DOHH2 (cell line): ENCODE results near the gene RAD51B.

Source experiments
- EZH2phosphoT487 ChIP-seq: fragments of 200-600 bp; sonication (generic); IDR thresholded peaks from 2 replicates; pipeline ENCODE4 v1.6.1; 2017; ENCODE audit warnings: borderline replicate concordance, mild to moderate bottlenecking, antibody characterized with exemption, low read length, moderate library complexity, mixed read lengths
- TF ChIP-seq, protein P1 (sequence below): fragments of 200-600 bp; sonication (generic); IDR thresholded peaks from one replicate; pipeline ENCODE4 v1.5.1; 2014; ENCODE audit warnings: antibody characterized with exemption, mild to moderate bottlenecking, low read depth, low read length; ENCODE audit not compliant: poor library complexity, severe bottlenecking

DNA sequence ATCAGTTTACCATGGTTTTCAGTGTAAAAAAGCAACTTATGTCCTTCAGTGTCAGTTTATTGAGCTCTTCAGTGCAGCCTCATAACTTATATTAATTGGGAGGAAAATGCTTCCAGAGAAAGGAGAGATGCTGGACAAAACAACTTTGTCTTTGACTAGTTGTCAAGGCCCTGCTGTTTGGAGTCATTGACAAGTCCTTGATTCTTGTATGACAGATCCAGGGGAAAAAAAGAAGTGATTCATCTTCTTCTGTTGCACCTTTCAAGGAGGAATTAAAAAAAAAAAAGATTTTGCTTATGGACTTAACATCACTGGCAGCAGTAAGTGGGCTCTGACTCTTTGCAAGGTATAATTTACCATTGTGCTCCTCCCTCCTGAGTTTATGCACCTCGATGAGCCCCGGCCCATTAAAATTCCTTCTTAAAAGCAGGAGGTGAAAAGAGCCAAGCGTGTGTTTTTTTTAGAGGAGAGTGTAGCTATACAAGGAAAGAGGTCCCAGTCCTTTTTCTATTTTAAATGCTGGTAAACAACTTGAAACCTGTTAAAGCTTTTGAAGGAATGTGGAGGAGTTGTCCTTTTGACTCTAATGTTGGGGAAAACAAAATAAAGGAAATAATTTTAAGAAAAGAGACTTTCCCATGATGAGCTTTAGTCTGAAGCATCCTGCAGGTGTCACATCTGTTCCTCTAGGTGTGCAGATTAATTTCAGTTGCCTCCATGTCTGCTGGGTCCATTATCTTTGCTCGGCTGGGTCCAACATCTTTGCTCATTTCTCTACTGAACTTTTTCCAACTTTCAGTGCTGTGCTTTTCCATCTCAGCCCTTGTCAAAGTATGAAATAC is 431.6 kb downstream of the RAD51B start:
- TF ChIP-seq, protein P1, sequence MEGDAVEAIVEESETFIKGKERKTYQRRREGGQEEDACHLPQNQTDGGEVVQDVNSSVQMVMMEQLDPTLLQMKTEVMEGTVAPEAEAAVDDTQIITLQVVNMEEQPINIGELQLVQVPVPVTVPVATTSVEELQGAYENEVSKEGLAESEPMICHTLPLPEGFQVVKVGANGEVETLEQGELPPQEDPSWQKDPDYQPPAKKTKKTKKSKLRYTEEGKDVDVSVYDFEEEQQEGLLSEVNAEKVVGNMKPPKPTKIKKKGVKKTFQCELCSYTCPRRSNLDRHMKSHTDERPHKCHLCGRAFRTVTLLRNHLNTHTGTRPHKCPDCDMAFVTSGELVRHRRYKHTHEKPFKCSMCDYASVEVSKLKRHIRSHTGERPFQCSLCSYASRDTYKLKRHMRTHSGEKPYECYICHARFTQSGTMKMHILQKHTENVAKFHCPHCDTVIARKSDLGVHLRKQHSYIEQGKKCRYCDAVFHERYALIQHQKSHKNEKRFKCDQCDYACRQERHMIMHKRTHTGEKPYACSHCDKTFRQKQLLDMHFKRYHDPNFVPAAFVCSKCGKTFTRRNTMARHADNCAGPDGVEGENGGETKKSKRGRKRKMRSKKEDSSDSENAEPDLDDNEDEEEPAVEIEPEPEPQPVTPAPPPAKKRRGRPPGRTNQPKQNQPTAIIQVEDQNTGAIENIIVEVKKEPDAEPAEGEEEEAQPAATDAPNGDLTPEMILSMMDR = peak; percentile 35
- TF ChIP-seq EZH2phosphoT487 = no peak
